Uterus (tissue), 4 donors: ENCODE data around the gene KCND1. TPM values are rescaled to one million over a fixed set of nuclear protein-coding genes. Genes with fewer than 3 reads are reported as not detected.

Experiments used
- DNase-seq, 2 donors: peaks; one replicate each; pipeline ENCODE4 v3.0.0-alpha.2; 2019 to 2020
- H3K27ac ChIP-seq, 2 donors: fragments of 200-600 bp; sonication (generic); 1 replicate in 1 of 2; 2 replicates in 1 of 2; pipeline ENCODE4 v1.5.1; 2016 to 2018
- H3K27me3 ChIP-seq, 2 donors: fragments of 200-600 bp; sonication (generic); one replicate each; pipeline ENCODE4 v1.5.1; 2018 to 2019; ENCODE audit warnings: control low read depth in 1 of 2
- H3K36me3 ChIP-seq, 2 donors: fragments of 200-600 bp; sonication (generic); one replicate each; pipeline ENCODE4 v1.5.1; 2019; ENCODE audit warnings: control low read depth in 1 of 2
- H3K4me1 ChIP-seq, 2 donors: fragments of 200-600 bp; sonication (generic); one replicate each; pipeline ENCODE4 v1.5.1; 2018 to 2019; ENCODE audit warnings: control low read depth in 1 of 2
- H3K4me3 ChIP-seq, 2 donors: fragments of 200-600 bp; sonication (generic); 1 replicate in 1 of 2; 2 replicates in 1 of 2; pipeline ENCODE4 v1.5.1; 2018 to 2019; ENCODE audit warnings: mild to moderate bottlenecking in 1 of 2
- H3K9me3 ChIP-seq, 2 donors: fragments of 200-600 bp; sonication (generic); one replicate each; pipeline ENCODE4 v1.5.1; 2019; ENCODE audit warnings: control low read depth in 1 of 2
- POLR2A ChIP-seq, 2 donors: fragments of 450-650 bp; IDR thresholded peaks; one replicate each; pipeline ENCODE4 v1.6.1; 2016; ENCODE audit warnings: antibody characterized with exemption in 2 of 2, mild to moderate bottlenecking in 1 of 2, moderate library complexity in 1 of 2
- intact Hi-C: fragments of 100-400 bp; cut with DNase I; formaldehyde crosslinking; loops from one replicate; pipeline ENCODE4 v1.15.1; 2023; ENCODE audit warnings: low total_unique reads
- total RNA-seq, 4 donors: library from RNA; depleted of rRNA in 3 of 4; stranded (reverse); fragments of >200 nt in 3 of 4; gene quantifications; one replicate each; pipeline versions ENCODE4 v1.1.0 to v1.2.4, GENCODE V29; 2014 to 2023
- TF ChIP-seq, protein P1 (sequence below), 4 experiments: fragments of 200-600 bp in 2 of 4; fragments of 450-650 bp in 2 of 4; sonication (generic) in 2 of 4; IDR thresholded peaks; one replicate each; pipeline ENCODE4 v1.5.1; 2016 to 2019; ENCODE audit warnings: antibody characterized with exemption in 4 of 4, mild to moderate bottlenecking in 2 of 4, moderate library complexity in 1 of 4
- donor health status: DM: yes; HTN: yes; CAD: no.

KCND1 gene
- 1 to 10 TPM in 2 of 4 donors, under 1 TPM in 1, not detected in 1; 0.29 to 4.6 (median 3.2) TPM for total RNA-seq

DNA sequence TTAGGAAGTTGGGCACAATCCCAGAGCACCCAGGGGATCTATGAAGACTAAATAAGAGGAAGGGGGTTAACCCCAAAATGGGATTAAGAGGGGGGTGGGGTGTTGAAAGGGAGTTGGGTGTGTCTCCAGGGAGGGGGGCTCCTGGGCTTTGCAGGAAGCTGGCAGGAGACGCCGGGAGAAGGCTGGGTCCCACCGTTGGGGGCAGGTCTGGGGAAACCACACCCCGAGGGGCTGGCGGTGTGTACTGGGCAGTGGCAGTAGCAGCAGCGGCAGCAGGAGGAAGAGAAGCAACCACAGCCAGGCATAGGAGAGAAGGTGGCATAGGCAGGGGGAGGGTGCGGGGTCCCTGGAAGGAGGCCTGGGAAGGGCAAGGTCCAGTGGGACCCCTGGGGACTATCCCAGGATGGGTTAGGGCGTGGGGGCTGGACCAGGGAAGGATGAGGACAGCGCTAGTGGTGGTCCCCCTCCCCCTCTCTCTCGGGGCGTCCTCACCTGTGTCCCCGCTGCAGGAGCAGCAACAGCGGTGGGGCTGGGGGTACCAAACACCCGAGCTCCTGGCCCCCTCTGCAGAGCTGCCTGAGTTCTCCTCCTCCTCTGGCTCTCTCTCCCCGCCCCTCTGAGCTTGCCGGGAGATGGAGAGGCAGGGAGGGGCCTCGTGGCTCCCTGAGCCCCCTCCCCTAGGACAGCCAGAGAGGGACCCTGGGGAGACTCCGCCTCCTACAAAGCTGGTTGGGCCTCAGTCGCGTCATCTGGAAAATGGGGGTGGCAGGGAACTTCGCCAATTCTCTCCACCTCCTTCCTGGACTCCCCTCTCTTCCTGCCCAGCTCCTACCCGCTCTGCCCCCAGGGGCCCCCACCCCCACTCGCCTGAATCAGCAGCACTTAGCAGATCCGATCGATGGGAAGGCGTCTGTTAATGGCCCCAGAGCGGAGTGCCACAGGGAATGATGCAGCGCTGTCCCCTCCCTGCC, at the start of gene KCND1:
TSS of gene KCND1 (minus strand) at position 596 of the 971 bp plus-strand sequence. CDS start 1,573 bp downstream, outside the sequence.
- peak within 1 kb of the TSS; percentile 56 to 62 for H3K27ac ChIP-seq
- peak within 1 kb of the TSS; percentile 22 to 32 for H3K4me3 ChIP-seq
- intact Hi-C loops, result no loop called here
- TF ChIP-seq, protein P1, sequence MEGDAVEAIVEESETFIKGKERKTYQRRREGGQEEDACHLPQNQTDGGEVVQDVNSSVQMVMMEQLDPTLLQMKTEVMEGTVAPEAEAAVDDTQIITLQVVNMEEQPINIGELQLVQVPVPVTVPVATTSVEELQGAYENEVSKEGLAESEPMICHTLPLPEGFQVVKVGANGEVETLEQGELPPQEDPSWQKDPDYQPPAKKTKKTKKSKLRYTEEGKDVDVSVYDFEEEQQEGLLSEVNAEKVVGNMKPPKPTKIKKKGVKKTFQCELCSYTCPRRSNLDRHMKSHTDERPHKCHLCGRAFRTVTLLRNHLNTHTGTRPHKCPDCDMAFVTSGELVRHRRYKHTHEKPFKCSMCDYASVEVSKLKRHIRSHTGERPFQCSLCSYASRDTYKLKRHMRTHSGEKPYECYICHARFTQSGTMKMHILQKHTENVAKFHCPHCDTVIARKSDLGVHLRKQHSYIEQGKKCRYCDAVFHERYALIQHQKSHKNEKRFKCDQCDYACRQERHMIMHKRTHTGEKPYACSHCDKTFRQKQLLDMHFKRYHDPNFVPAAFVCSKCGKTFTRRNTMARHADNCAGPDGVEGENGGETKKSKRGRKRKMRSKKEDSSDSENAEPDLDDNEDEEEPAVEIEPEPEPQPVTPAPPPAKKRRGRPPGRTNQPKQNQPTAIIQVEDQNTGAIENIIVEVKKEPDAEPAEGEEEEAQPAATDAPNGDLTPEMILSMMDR (IDR thresholded peaks at IDR 0.05), result no peak
- no peak for TF ChIP-seq POLR2A (IDR thresholded peaks at IDR 0.05)
- H3K27me3 ChIP-seq, result no peaks in the 10 kb centered on the region
- DNase-seq, result peak; percentile 46 to 51
- no peaks in the 10 kb centered on the region for H3K9me3 ChIP-seq
- H3K4me1 ChIP-seq, result no peaks in the 10 kb centered on the region
- no peaks in the 10 kb centered on the region for H3K36me3 ChIP-seq

DNA sequence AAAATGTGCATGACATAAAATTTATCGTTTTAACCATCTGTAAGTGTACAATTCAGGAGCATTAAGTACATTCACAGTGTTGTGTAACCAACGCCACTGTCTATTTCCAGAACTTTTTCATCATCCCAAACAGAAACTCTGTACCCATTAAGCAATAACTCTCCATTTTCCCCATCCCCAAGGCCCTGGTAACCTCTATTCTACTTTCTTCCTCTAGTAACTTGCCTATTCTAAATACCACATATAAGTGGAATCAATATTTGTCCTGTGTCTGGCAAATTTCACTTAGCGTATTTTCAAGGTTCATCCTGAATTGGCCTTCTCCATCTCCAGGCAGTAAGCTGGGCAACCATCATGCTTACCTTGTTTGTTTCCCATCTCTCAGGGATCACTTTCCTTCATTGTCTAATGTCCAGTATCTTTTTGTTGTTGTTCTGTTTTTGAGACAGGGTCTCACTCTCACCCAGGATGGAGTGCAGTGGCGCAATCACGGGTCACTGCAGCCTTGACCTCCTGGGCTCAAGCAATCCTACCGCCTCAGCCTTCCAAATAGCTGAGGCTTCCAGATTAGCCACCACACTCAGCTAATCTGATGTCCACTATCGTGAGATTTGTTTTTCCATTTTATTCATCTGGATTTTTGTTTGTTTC, 48.1 kb upstream of the KCND1 start:
- H3K36me3 ChIP-seq, result no peaks in the 10 kb centered on the region
- H3K27me3 ChIP-seq, result no peaks in the 10 kb centered on the region
- DNase-seq, result no peak
- no peaks in the 10 kb centered on the region for H3K9me3 ChIP-seq
- no peak overlapping the region for H3K27ac ChIP-seq
- no peak overlapping the region for H3K4me3 ChIP-seq
- no peaks in the 10 kb centered on the region for H3K4me1 ChIP-seq
- TF ChIP-seq, protein P1 (IDR thresholded peaks at IDR 0.05), result no peak
- TF ChIP-seq POLR2A (IDR thresholded peaks at IDR 0.05), result no peak
- intact Hi-C loops, result no loop called here

DNA sequence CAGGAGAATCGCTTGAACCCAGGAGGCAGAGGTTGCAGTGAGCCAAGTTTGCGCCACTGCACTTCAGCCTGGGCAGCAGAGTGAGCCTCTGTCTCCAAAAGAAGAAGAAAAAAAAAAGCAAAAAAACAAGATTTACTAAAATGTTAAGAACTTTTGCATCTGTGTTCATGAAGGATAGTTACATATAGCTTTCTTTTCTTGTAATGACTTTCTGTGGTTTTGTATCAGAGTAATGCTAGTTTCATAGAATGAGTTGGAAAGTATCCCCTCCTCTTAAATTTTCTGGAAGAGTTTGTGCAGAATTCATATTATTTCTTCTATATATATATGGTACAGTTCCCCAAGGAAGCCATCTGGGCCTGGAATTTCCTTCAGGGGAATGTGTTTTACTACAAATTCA, 47.4 kb upstream of the KCND1 start:
- no peaks in the 10 kb centered on the region for H3K36me3 ChIP-seq
- no peaks in the 10 kb centered on the region for H3K9me3 ChIP-seq
- no peaks in the 10 kb centered on the region for H3K4me1 ChIP-seq
- no peak for TF ChIP-seq POLR2A (IDR thresholded peaks at IDR 0.05)
- TF ChIP-seq, protein P1 (IDR thresholded peaks at IDR 0.05), result no peak
- no peak for DNase-seq
- intact Hi-C loops, result no loop called here
- H3K27me3 ChIP-seq, result no peaks in the 10 kb centered on the region
- H3K27ac ChIP-seq, result no peak overlapping the region
- no peak overlapping the region for H3K4me3 ChIP-seq

DNA sequence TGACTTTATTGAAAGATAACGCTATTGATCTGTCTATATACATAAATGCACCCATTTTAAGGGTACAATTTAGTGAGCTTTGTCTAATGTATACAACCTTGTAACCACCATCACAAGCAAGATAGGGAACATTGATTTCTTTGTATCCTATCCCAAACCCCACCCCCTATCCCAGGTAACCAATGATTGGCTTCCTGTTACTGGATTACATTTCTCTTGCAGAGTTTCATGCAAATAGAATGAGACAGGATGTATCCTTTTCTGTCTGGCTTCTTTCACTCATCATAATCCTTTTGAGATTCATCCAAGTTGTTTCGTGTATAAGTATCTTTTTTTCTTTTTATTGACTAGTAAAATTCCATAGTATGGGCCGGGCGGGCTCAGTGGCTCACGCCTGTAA, 32.1 kb upstream of the KCND1 start:
- no peak for DNase-seq
- no peaks in the 10 kb centered on the region for H3K27me3 ChIP-seq
- intact Hi-C loops, result no loop called here
- no peak overlapping the region for H3K27ac ChIP-seq
- TF ChIP-seq, protein P1 (IDR thresholded peaks at IDR 0.05), result no peak
- no peak for TF ChIP-seq POLR2A (IDR thresholded peaks at IDR 0.05)
- H3K4me3 ChIP-seq, result no peak overlapping the region
- H3K4me1 ChIP-seq, result no peaks in the 10 kb centered on the region
- H3K9me3 ChIP-seq, result no peaks in the 10 kb centered on the region
- H3K36me3 ChIP-seq, result no peaks in the 10 kb centered on the region
